Mesothelial cell of epicardium (in vitro differentiated cells): ENCODE measurements around the gene GIPC2. TPM values are rescaled to one million over a fixed set of nuclear protein-coding genes. Genes with fewer than 3 reads are reported as not detected.

Experiments used
- DNase-seq, 2 experiments: peaks; one replicate each; pipeline ENCODE4 v3.0.0; 2021; ENCODE audit warnings: low spot score in 2 of 2; ENCODE audit not compliant: unreplicated experiment in 2 of 2
- H3K27ac Mint-ChIP-seq: 2 replicates; pipeline ENCODE4 v1.8.0; 2021; ENCODE audit warnings: mixed read lengths
- H3K27me3 Mint-ChIP-seq: 2 replicates; pipeline ENCODE4 v1.8.0; 2021; ENCODE audit warnings: low read depth, mixed read lengths
- H3K36me3 Mint-ChIP-seq: 2 replicates; pipeline ENCODE4 v1.8.0; 2021; ENCODE audit warnings: mixed read lengths
- H3K4me1 Mint-ChIP-seq: 2 replicates; pipeline ENCODE4 v1.8.0; 2021; ENCODE audit warnings: mixed read lengths
- H3K4me3 Mint-ChIP-seq: 2 replicates; pipeline ENCODE4 v1.8.0; 2021; ENCODE audit warnings: mild to moderate bottlenecking, moderate library complexity, mixed read lengths
- H3K9me3 Mint-ChIP-seq: 2 replicates; pipeline ENCODE4 v1.8.0; 2021; ENCODE audit warnings: mixed read lengths
- total RNA-seq: library from RNA; stranded (reverse); gene quantifications from 3 replicates; pipeline ENCODE4 v1.2.1, GENCODE V29; 2021
- TF ChIP-seq, protein P1 (sequence below): fragments of 200-600 bp; sonication (generic); IDR thresholded peaks from one replicate; pipeline ENCODE4 v1.5.0; 2021; ENCODE audit warnings: antibody characterized with exemption; ENCODE audit not compliant: unreplicated experiment

Gene GIPC2
- total RNA-seq, 1 donor from 2014 or later: 0.20 TPM

DNA sequence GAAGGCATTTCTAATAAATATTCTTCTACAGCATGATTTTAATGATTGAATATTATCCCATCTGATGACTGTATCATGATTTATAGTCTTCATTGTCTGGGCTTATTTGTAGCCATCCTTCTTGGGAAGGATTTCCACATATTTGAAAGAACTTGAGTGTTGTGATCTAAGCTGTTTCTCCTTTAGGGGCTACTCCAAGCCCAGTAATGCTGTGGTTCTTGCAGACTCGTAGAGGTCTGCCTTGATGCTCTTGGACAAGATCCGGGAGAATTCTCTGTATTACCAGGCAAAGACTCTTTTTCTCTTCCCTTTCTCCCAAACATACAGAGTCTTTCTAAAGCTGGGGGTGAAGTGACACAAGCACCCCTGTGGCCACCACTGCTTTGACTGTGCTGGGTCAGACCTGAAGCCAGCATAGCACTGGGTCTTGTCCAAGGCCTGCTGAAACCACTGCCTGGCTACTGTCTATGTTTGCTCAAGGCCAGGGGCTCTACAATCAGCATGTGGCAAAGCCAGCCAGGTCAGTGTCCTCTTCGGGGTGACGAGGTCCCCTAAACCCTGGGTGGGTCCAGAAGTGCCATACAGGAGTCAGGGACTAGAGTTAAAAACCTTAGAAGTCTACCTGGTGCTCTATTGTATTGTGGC lies 107.4 kb downstream of the GIPC2 start:
- Mint-ChIP-seq H3K4me3 (no peak overlapping the region), H3K27ac (no peak overlapping the region), H3K9me3 (peaks cover 10% of the 10 kb centered on the region), H3K36me3 (no peaks in the 10 kb centered on the region), H3K4me1 (peaks cover 21% of the 10 kb centered on the region), H3K27me3 (peaks cover 23% of the 10 kb centered on the region)
- no peak for DNase-seq
- TF ChIP-seq, protein P1, sequence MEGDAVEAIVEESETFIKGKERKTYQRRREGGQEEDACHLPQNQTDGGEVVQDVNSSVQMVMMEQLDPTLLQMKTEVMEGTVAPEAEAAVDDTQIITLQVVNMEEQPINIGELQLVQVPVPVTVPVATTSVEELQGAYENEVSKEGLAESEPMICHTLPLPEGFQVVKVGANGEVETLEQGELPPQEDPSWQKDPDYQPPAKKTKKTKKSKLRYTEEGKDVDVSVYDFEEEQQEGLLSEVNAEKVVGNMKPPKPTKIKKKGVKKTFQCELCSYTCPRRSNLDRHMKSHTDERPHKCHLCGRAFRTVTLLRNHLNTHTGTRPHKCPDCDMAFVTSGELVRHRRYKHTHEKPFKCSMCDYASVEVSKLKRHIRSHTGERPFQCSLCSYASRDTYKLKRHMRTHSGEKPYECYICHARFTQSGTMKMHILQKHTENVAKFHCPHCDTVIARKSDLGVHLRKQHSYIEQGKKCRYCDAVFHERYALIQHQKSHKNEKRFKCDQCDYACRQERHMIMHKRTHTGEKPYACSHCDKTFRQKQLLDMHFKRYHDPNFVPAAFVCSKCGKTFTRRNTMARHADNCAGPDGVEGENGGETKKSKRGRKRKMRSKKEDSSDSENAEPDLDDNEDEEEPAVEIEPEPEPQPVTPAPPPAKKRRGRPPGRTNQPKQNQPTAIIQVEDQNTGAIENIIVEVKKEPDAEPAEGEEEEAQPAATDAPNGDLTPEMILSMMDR: no peak

DNA sequence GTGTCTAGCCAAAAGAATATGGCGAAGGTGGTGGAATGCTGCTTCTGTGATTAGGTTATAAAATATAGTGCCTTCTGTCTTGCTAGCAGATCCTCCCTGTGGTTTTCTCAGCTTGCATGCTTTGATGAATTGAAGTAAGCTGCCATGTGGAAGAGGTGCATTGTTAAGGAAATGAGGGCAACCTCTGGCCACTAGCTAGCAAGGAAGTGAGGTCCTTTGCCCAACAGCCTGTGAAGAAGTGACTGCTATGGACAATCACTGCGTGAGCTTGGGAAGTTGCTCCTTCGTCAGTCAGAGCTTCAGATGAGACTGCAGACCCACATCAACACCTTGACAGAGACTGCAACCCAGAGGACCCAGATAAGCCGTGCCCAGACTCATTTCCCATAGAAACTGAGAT lies 109.4 kb downstream of the GIPC2 start:
- Mint-ChIP-seq H3K9me3 (peaks cover 5% of the 10 kb centered on the region), H3K27ac (no peak overlapping the region), H3K4me3 (no peak overlapping the region), H3K4me1 (peaks cover 21% of the 10 kb centered on the region), H3K36me3 (no peaks in the 10 kb centered on the region), H3K27me3 (peaks cover 24% of the 10 kb centered on the region)
- no peak for DNase-seq
- TF ChIP-seq, protein P1: no peak

DNA sequence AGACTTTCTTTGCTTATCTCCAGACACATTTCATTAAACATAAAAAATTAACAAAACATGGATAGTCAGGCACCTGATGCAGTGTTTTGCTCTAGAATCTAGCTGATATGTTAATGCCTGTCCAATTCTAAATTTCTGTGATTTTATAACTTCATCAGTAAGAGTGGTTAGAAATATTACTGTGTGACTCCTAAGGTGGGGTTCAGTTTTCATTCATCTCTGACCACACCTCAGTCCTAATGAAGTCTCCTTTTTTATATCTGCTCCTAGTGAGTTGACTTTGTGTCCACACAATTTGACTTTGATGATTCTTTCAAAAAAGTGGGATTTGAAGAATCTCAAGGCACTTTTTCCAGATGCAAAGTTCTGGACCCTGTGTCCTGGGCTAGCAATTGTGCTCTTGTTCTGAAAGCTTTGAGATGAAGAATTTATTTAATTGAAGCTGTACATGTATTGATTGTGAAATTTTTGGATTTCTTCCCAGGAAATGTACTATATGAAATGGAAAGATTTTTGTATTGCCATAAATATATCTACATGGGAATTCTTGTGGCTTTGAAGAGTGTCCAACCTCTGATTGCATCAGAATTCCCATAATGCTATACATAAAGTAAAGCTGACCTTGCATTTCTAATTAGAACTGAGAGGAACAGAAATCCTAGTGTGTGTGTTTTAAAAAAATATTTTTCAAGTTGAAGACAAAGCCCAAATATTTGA lies 111.2 kb downstream of the GIPC2 start:
- TF ChIP-seq, protein P1: no peak
- no peak overlapping the region for H3K4me3 Mint-ChIP-seq
- peaks cover 21% of the 10 kb centered on the region for H3K4me1 Mint-ChIP-seq
- H3K27me3 Mint-ChIP-seq: peaks cover 28% of the 10 kb centered on the region
- H3K36me3 Mint-ChIP-seq: no peaks in the 10 kb centered on the region
- no peak for DNase-seq
- H3K27ac Mint-ChIP-seq: peak overlapping the region; percentile 7
- H3K9me3 Mint-ChIP-seq: peaks cover 8% of the 10 kb centered on the region

DNA sequence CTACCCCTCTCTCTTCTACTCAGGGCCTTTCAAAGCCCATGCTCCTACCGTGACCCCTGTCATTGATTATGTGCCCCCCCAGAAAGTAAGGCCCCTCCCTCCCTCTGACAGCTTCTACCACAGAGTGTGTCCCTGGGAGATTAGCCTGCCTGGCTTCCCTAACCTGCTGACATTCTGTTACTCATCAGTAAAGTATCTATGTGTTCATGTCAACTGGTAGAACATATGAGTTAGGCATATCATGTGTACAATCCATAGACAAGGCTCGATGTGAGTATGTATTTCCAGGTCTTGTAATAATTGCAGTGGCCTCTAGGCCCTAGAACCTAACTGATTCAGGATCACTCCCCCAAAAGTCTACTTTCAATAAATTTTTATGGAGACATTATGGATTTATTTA lies 120.0 kb downstream of the GIPC2 start:
- Mint-ChIP-seq H3K27ac (no peak overlapping the region), H3K27me3 (peaks cover 53% of the 10 kb centered on the region), H3K9me3 (peaks cover 12% of the 10 kb centered on the region), H3K4me1 (no peaks in the 10 kb centered on the region), H3K36me3 (no peaks in the 10 kb centered on the region), H3K4me3 (no peak overlapping the region)
- no peak for DNase-seq
- TF ChIP-seq, protein P1: no peak

DNA sequence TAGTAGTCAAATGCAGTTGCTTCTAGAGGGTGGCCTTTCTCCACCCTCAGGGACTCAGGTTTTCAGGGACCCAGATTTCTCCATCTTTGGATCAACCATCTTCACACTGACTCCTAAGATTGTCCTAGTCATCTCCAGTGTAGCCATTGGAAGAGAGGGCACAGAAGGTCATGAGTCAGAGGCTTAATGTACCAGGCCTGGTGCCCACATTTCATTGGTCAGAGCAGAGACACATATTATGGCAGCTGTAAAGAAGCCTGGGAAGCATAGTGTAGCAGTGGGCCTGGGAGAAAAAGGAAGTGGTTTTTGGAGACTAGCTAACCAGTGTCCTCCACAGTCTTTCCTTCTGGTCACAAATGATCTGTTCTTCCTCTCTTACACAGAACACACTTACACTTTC lies 122.5 kb downstream of the GIPC2 start:
- Mint-ChIP-seq H3K27me3 (peaks cover 47% of the 10 kb centered on the region), H3K27ac (no peak overlapping the region)
- TF ChIP-seq, protein P1: no peak

More for the DNA sequence above, 122.5 kb downstream of the GIPC2 start:
- no peaks in the 10 kb centered on the region for H3K36me3 Mint-ChIP-seq
- no peak overlapping the region for H3K4me3 Mint-ChIP-seq
- no peak for DNase-seq
- no peaks in the 10 kb centered on the region for H3K4me1 Mint-ChIP-seq
- no peaks in the 10 kb centered on the region for H3K9me3 Mint-ChIP-seq
